H9 (cell line): ENCODE measurements around the gene TMEM191C. TPM values are rescaled to one million over a fixed set of nuclear protein-coding genes. Genes with fewer than 3 reads are reported as not detected.

Experiments used
- DNase-seq: peaks from one replicate; pipeline ENCODE4 v3.0.0-alpha.2; 2017
- H2AFZ ChIP-seq: one replicate; pipeline ENCODE4 v1.6.1; 2013; ENCODE audit warnings: mild to moderate bottlenecking, low read length, control low read depth, moderate library complexity
- H2AK5ac ChIP-seq: 2 replicates; pipeline ENCODE4 v1.6.1; 2013; ENCODE audit warnings: low read length, control low read depth, mixed read lengths; ENCODE audit not compliant: insufficient read length
- H2BK120ac ChIP-seq: one replicate; pipeline ENCODE4 v1.6.1; 2013; ENCODE audit warnings: low read depth, mild to moderate bottlenecking, low read length, control low read depth, inconsistent platforms; ENCODE audit not compliant: poor library complexity, severe bottlenecking
- H2BK12ac ChIP-seq: 2 replicates; pipeline ENCODE4 v1.6.1; 2013; ENCODE audit warnings: low read length, control low read depth, mixed read lengths, low read depth; ENCODE audit not compliant: insufficient read length
- H2BK15ac ChIP-seq: 2 replicates; pipeline ENCODE4 v1.6.1; 2013; ENCODE audit warnings: low read depth, low read length, control low read depth
- H2BK20ac ChIP-seq: one replicate; pipeline ENCODE4 v1.6.1; 2013; ENCODE audit warnings: low read depth, mild to moderate bottlenecking, low read length, control low read depth, inconsistent platforms; ENCODE audit not compliant: poor library complexity, severe bottlenecking
- H2BK5ac ChIP-seq: 2 replicates; pipeline ENCODE4 v1.6.1; 2013; ENCODE audit warnings: low read length, control low read depth, mixed read lengths; ENCODE audit not compliant: insufficient read length
- H3K14ac ChIP-seq: 2 replicates; pipeline ENCODE4 v1.6.1; 2013; ENCODE audit warnings: low read length, control low read depth; ENCODE audit not compliant: insufficient read depth
- H3K18ac ChIP-seq: 2 replicates; pipeline ENCODE4 v1.6.1; 2013; ENCODE audit warnings: low read depth, mild to moderate bottlenecking, mixed read lengths, low read length, control low read depth; ENCODE audit not compliant: insufficient read length
- H3K23ac ChIP-seq: 2 replicates; pipeline ENCODE4 v1.6.1; 2013; ENCODE audit warnings: low read length, control low read depth, mixed read lengths, low read depth; ENCODE audit not compliant: insufficient read length
- H3K23me2 ChIP-seq: 2 replicates; pipeline ENCODE4 v1.6.1; 2013; ENCODE audit warnings: low read depth, mild to moderate bottlenecking, mixed read lengths, low read length, control low read depth; ENCODE audit not compliant: insufficient read length, poor library complexity, severe bottlenecking
- H3K27ac ChIP-seq: 2 replicates; pipeline ENCODE4 v1.5.1; 2013; ENCODE audit warnings: low read length, control low read depth, mixed read lengths, low read depth; ENCODE audit not compliant: insufficient read length
- H3K27me3 ChIP-seq: 2 replicates; pipeline ENCODE4 v1.6.1; 2013; ENCODE audit warnings: low read length, control low read depth, inconsistent platforms; ENCODE audit not compliant: insufficient read depth
- H3K4ac ChIP-seq: 2 replicates; pipeline ENCODE4 v1.6.1; 2013; ENCODE audit warnings: low read depth, mild to moderate bottlenecking, control low read depth, inconsistent platforms, low read length, moderate library complexity
- H3K4me1 ChIP-seq: 2 replicates; pipeline ENCODE4 v1.6.1; 2013; ENCODE audit warnings: low read length, control low read depth, inconsistent platforms; ENCODE audit not compliant: insufficient read depth
- H3K4me2 ChIP-seq: 2 replicates; pipeline ENCODE4 v1.6.1; 2013; ENCODE audit warnings: low read length, control low read depth, mixed read lengths; ENCODE audit not compliant: insufficient read length, insufficient read depth
- H3K56ac ChIP-seq: 2 replicates; pipeline ENCODE4 v1.6.1; 2013; ENCODE audit warnings: low read depth, mild to moderate bottlenecking, mixed read lengths, low read length, control low read depth; ENCODE audit not compliant: insufficient read length
- H3K79me1 ChIP-seq: 2 replicates; pipeline ENCODE4 v1.6.1; 2013; ENCODE audit warnings: low read depth, mild to moderate bottlenecking, moderate library complexity, low read length, control low read depth, inconsistent platforms; ENCODE audit not compliant: insufficient read depth, poor library complexity, severe bottlenecking
- H3K79me2 ChIP-seq: 2 replicates; pipeline ENCODE4 v1.6.1; 2013; ENCODE audit warnings: low read length, control low read depth, inconsistent platforms; ENCODE audit not compliant: insufficient read depth
- H3K9ac ChIP-seq: 2 replicates; pipeline ENCODE4 v1.6.1; 2013; ENCODE audit warnings: low read length, control low read depth, mixed read lengths; ENCODE audit not compliant: insufficient read length; ENCODE audit errors: extremely low read depth
- H3K9me3 ChIP-seq: one replicate; pipeline ENCODE4 v1.6.1; 2013; ENCODE audit warnings: low read depth, low read length, inconsistent platforms; ENCODE audit not compliant: control insufficient read depth
- H3T11ph ChIP-seq: one replicate; pipeline ENCODE4 v1.6.1; 2013; ENCODE audit warnings: mild to moderate bottlenecking, low read length, control low read depth, inconsistent platforms
- H4K20me1 ChIP-seq: one replicate; pipeline ENCODE4 v1.6.1; 2013; ENCODE audit not compliant: control insufficient read depth, insufficient read length, insufficient read depth
- H4K5ac ChIP-seq: 2 replicates; pipeline ENCODE4 v1.6.1; 2013; ENCODE audit warnings: low read depth, mild to moderate bottlenecking, mixed read lengths, low read length, control low read depth; ENCODE audit not compliant: insufficient read length
- H4K8ac ChIP-seq: replicated peaks from 2 replicates; pipeline ENCODE4 v1.6.1; 2013; ENCODE audit warnings: low read length, control low read depth, mixed read lengths, low read depth; ENCODE audit not compliant: insufficient read length
- H4K91ac ChIP-seq: 2 replicates; pipeline ENCODE4 v1.6.1; 2013; ENCODE audit warnings: low read depth, mild to moderate bottlenecking, moderate library complexity, mixed read lengths, low read length, control low read depth; ENCODE audit not compliant: insufficient read length
- H3K27ac Mint-ChIP-seq, 3 experiments: 2 replicates in 2 of 3; 3 replicates in 1 of 3; pipeline ENCODE4 v1.8.0; 2020 to 2021; ENCODE audit warnings: mixed read lengths in 3 of 3, mild to moderate bottlenecking in 1 of 3, moderate library complexity in 1 of 3
- H3K27me3 Mint-ChIP-seq: 2 replicates; pipeline ENCODE4 v1.8.0; 2021; ENCODE audit warnings: low read depth, mild to moderate bottlenecking, moderate library complexity, mixed read lengths
- H3K36me3 Mint-ChIP-seq, 3 experiments: 2 replicates in 2 of 3; 3 replicates in 1 of 3; pipeline ENCODE4 v1.8.0; 2020 to 2021; ENCODE audit warnings: low read depth in 3 of 3, mixed read lengths in 3 of 3; ENCODE audit not compliant: insufficient read depth in 1 of 3
- H3K4me1 Mint-ChIP-seq, 2 experiments: 2 replicates each; pipeline ENCODE4 v1.8.0; 2020; ENCODE audit warnings: mixed read lengths in 2 of 2
- H3K4me3 Mint-ChIP-seq, 2 experiments: 2 replicates in 1 of 2; 3 replicates in 1 of 2; pipeline ENCODE4 v1.8.0; 2020 to 2021; ENCODE audit warnings: mild to moderate bottlenecking in 2 of 2, mixed read lengths in 2 of 2, moderate library complexity in 1 of 2
- H3K9me3 Mint-ChIP-seq, 2 experiments: 2 replicates in 1 of 2; 3 replicates in 1 of 2; pipeline ENCODE4 v1.8.0; 2020; ENCODE audit warnings: mild to moderate bottlenecking in 2 of 2, mixed read lengths in 2 of 2, moderate library complexity in 1 of 2
- WGBS: extraction: QIAGEN DNeasy Blood & Tissue Kit; methylation state at CpG from one replicate; pipeline ENCODE4 v1.1.7; 2013; ENCODE audit warnings: missing lambda C conversion rate, low lambda C conversion rate, mixed read lengths; ENCODE audit not compliant: insufficient read length; ENCODE audit errors: extremely low coverage; 5-methylcytosine and 5-hydroxymethylcytosine counted together
- total RNA-seq: library from RNA; stranded (reverse); gene quantifications from 2 replicates; pipeline ENCODE4 v1.2.1, GENCODE V29; 2021
- TF ChIP-seq, protein P1 (sequence below): fragments of 200-600 bp; sonication (generic); conservative IDR thresholded peaks from 3 replicates; pipeline ENCODE4 v1.8.0; 2021; ENCODE audit warnings: antibody characterized with exemption, mild to moderate bottlenecking

Gene TMEM191C
- total RNA-seq, 1 experiment from 2014 or later: 4.2 TPM

DNA sequence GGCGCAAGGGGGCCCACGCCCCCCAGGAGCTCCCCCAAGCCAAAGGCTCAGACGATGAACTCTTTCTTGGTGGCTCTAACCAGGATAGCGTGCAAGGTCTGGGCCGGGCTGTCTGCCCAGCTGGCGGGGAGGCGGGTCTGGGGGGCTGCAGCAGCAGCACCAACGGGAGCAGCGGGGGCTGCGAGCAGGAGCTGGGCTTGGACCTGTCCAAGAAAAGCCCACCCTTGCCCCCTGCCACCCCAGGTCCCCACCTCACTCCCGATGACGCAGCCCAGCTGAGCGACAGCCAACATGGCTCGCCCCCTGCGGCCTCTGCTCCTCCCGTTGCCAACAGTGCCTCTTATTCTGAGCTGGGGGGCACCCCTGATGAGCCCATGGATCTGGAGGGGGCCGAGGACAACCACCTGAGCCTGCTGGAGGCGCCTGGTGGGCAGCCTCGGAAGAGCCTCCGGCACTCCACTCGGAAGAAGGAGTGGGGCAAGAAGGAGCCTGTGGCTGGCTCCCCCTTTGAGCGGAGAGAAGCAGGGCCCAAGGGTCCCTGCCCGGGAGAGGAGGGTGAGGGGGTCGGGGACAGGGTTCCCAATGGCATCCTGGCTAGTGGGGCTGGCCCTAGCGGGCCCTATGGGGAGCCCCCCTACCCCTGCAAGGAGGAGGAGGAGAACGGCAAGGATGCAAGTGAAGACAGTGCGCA lies 21.6 kb upstream of the TMEM191C start:
- H3K27me3 Mint-ChIP-seq: no peaks in the 10 kb centered on the region
- no peaks in the 10 kb centered on the region for H3K9me3 Mint-ChIP-seq
- Histone ChIP-seq H3K9ac (no peak overlapping the region), H4K5ac (no peak overlapping the region), H3K23ac (no peak overlapping the region), H4K91ac (no peak overlapping the region), H3K18ac (no peak overlapping the region), H2BK15ac (no peak overlapping the region), H3K27ac (no peak overlapping the region), H4K20me1 (no peaks in the 10 kb centered on the region), H2BK12ac (no peak overlapping the region), H3K9me3 (no peaks in the 10 kb centered on the region), H3K79me1 (peaks cover 5% of the 10 kb centered on the region), H2AK5ac (no peak overlapping the region), H2AFZ (no peak overlapping the region), H2BK20ac (no peak overlapping the region), H2BK5ac (no peak overlapping the region), H3K27me3 (no peaks in the 10 kb centered on the region), H3K14ac (no peak overlapping the region), H3K4me1 (no peaks in the 10 kb centered on the region; the same call in 1 of the 2 replicates), H3K23me2 (no peaks in the 10 kb centered on the region), H3T11ph (no peak overlapping the region), H4K8ac (no peak overlapping the region), H2BK120ac (no peak overlapping the region), H3K4me2 (no peak overlapping the region), H3K56ac (no peak overlapping the region), H3K79me2 (no peaks in the 10 kb centered on the region; the same call in 1 of the 2 replicates), H3K4ac (no peak overlapping the region)
- TF ChIP-seq, protein P1, sequence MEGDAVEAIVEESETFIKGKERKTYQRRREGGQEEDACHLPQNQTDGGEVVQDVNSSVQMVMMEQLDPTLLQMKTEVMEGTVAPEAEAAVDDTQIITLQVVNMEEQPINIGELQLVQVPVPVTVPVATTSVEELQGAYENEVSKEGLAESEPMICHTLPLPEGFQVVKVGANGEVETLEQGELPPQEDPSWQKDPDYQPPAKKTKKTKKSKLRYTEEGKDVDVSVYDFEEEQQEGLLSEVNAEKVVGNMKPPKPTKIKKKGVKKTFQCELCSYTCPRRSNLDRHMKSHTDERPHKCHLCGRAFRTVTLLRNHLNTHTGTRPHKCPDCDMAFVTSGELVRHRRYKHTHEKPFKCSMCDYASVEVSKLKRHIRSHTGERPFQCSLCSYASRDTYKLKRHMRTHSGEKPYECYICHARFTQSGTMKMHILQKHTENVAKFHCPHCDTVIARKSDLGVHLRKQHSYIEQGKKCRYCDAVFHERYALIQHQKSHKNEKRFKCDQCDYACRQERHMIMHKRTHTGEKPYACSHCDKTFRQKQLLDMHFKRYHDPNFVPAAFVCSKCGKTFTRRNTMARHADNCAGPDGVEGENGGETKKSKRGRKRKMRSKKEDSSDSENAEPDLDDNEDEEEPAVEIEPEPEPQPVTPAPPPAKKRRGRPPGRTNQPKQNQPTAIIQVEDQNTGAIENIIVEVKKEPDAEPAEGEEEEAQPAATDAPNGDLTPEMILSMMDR: no peak
- no CpG with 5 or more reads among the region's 27 CpGs for whole genome bisulfite sequencing
- peaks cover 5 to 30% (median 21%) of the 10 kb centered on the region in 3 experiments; a peak in 6 of 7 replicates for H3K36me3 Mint-ChIP-seq
- no peak overlapping the region; a peak in 1 of 7 replicates for H3K27ac Mint-ChIP-seq
- peak; percentile 12 for DNase-seq
- H3K4me3 Mint-ChIP-seq: no peak overlapping the region
- peaks cover 16 to 34% of the 10 kb centered on the region in 2 experiments for H3K4me1 Mint-ChIP-seq
